Fibroblast of lung (primary cell): ENCODE data around the gene FRMPD2.

Experiments used
- CTCF ChIP-seq, 2 donors: IDR thresholded peaks in 1 of 2; conservative IDR thresholded peaks in 1 of 2; 1 replicate in 1 of 2; 2 replicates in 1 of 2; pipeline ENCODE4 v1.5.1; 2011 to 2012; ENCODE audit warnings: low read length in 2 of 2, control low read depth in 1 of 2, inconsistent platforms in 1 of 2, low read depth in 1 of 2, mild to moderate bottlenecking in 1 of 2
- EZH2 ChIP-seq: IDR thresholded peaks from 2 replicates; pipeline ENCODE4 v1.5.1; 2012; ENCODE audit warnings: low read length, control low read depth, mild to moderate bottlenecking; ENCODE audit errors: missing control alignments

GRCh38 chr10:48317321-48317990, 43.0 kb upstream of the FRMPD2 start:
- no peak for TF ChIP-seq CTCF (conservative IDR thresholded peaks at IDR 0.05 in 1 of 2, IDR thresholded peaks at IDR 0.05 in 1 of 2; ENCODE audit: low read depth in 1 of 2, low read length in 2 of 2)
- no peak for TF ChIP-seq EZH2
